A204.1 (cell line): ENCODE results near the gene AIFM3.

Experiments used
- FAIRE-seq: peaks from 2 replicates; lab custom pipeline; 2012; peaks lifted over from hg19 to GRCh38; lab: Jason Lieb, UNC

Gene AIFM3

DNA sequence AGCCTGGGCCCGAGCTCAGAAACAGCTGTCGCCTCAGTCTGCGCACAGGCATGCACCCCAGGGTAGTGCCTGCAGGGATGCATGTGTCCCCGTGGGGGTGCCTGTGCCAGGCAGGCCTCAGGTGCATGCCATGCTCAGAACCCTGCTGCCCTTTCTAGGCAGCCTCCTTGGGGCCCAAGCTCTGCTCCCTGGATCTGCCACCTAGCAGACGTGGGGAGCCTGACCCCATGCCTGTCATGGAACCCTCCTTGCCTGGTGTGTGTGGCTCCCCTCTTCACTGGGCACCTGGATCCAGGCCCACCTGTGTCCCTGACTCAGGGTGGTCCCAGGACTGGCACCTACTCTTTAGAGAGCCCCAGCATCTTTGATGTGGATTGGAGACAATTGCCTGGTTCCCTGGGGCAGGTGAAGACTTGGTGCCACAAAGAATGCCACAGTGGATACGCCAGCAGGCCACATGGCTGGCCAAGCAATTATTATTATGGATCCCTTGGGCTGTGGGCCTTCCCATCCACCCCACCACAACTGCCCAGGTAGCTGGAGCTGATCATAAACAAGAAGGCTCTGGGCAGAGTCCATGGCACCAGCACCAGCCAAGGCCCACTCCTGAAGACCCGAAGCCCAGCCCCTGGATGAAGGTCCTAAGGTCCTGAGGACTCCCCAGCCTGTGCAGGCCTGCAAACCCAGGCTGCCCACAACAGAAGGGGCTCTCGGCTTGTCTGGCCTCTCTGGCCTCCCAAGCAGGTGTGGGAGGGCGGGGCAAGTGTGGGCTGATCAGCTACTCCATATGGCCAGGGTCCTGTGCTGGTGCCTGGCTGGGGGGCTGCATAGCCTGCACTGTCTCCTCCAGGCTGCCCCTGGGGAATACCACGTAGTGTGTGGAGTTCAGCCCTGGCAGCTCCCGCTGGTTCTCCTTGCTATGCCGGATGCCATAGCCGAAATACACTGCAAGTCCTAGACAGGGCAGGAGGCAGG, 61.5 kb downstream of the AIFM3 start:
- FAIRE-seq: no peak

DNA sequence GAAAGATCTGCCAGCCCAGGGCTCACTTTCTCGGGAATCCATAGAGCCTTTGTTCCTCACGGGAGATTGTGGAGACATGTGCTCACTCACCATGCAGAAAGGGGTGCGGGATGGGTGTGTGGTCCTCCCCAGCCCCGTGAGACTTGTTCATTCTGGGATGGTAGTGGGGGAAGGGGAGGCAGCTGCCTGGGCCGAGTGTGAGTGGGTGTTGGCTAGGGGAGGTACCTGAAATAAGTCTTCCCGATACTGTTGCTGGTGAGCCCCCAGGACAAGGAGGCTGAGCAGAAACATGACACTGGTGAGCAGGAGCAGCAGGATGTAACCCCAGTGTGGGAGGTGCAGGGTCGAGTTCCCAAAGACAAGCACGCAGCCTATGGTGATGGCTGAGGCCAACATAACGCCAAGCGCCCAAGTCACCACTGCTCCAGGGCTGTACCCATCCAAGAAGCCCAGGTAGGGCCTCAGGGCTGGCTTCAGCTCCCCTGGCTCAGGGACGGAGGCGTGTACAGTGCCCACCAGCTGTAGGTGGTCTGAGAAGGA, 62.5 kb downstream of the AIFM3 start:
- no peak for FAIRE-seq

DNA sequence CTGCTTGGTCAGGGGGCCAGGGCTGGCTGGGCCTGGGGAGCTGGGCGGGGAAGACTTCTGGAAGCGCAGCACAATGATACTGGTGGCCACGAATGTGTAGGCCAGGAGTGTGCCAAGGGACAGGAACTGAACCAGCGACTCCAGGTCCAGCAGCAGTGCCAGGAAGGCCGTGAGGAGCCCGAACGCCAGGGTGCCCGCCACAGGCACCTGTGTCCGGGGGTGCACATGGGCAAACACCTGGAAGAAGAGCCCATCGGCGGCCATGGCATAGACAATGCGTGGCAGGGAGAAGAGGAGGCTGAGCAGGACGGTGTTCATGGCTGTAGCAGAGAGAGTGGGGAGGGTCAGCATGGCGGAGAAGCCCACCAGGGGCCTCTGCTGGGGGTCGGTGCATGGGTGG, 63.0 kb downstream of the AIFM3 start:
- FAIRE-seq: no peak
